T-helper 1 cell (primary cell): Measurements from ENCODE around the gene GAA.

Experiments
- DNase-seq, 5 donors: peaks; one replicate each; pipeline ENCODE4 v3.0.0-alpha.2; 2012 to 2020

The GAA gene

GRCh38 chr17:80104956-80105375 is 3.6 kb downstream of the GAA start:
- no peak for DNase-seq

DNA sequence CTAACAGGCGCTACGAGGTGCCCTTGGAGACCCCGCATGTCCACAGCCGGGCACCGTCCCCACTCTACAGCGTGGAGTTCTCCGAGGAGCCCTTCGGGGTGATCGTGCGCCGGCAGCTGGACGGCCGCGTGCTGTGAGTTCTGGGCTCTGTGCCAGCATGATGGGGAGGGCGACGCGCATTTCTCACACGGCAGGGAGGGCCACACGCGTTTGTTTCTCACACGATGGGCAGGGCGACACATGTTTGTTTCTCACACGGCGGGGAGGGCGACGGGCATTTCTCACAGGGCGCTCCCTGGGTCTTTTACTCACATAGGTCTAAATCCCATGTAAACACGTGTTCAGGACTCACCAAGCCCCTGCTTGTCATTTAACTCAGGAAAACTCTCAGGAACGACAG is 4.4 kb downstream of the GAA start:
- DNase-seq, result no peak

GRCh38 chr17:80106176-80106575 is 4.8 kb downstream of the GAA start:
- DNase-seq, result no peak

- no peak for DNase-seq
Measured at GRCh38 chr17:80106751-80107150, 5.4 kb downstream of the GAA start.

DNA sequence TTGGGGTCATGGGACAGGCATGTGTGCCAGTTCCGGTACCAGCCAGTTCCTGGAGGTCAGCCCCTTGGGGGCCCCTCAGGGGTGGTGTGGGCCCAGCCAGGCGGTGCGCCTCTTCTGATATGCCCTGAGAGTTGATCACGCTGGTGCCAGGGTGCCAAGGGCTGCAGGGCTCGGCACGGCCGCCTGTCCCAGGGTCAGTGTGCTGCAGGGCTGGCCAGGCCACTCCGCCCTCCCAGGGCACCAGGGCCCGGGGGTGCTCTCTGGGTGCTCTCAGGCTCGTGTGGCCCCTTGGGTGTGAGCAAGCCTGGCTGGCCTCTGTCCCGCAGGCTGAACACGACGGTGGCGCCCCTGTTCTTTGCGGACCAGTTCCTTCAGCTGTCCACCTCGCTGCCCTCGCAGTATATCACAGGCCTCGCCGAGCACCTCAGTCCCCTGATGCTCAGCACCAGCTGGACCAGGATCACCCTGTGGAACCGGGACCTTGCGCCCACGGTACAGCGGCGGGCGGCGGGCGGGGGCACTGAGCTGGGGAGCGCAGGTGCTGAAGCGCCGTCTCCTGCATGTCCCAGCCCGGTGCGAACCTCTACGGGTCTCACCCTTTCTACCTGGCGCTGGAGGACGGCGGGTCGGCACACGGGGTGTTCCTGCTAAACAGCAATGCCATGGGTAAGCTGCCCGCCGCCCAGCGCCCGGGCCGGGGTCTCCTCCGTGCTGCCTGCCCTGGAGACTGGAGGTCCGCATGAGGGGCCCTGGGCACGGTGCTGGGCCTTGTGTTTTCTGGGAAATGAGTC is 6.0 kb downstream of the GAA start:
- no peak for DNase-seq

DNA sequence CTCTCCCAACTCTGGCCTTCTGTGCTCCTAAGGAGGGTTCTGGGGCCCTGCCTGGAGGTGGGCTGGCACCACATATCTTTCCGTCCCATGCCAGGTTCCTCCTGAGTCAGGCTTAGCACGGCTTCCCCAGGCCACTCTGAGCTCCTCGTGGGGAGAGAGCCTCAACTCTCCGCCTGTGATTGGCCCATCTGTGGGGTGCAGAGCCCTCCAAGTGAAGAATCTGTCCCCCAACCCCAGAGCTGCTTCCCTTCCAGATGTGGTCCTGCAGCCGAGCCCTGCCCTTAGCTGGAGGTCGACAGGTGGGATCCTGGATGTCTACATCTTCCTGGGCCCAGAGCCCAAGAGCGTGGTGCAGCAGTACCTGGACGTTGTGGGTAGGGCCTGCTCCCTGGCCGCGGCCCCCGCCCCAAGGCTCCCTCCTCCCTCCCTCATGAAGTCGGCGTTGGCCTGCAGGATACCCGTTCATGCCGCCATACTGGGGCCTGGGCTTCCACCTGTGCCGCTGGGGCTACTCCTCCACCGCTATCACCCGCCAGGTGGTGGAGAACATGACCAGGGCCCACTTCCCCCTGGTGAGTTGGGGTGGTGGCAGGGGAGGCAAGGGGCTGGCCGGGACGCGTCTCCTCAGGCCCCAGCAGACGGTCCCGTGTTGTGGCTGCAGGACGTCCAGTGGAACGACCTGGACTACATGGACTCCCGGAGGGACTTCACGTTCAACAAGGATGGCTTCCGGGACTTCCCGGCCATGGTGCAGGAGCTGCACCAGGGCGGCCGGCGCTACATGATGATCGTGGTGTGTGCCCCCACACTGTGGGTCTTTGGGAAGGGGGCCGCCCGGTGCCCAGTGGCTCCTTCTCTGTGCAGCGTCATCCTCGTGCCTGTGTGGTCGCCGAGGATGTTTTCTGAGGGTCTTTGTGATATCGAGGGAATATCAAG is 6.9 kb downstream of the GAA start:
- DNase-seq, result no peak

DNA sequence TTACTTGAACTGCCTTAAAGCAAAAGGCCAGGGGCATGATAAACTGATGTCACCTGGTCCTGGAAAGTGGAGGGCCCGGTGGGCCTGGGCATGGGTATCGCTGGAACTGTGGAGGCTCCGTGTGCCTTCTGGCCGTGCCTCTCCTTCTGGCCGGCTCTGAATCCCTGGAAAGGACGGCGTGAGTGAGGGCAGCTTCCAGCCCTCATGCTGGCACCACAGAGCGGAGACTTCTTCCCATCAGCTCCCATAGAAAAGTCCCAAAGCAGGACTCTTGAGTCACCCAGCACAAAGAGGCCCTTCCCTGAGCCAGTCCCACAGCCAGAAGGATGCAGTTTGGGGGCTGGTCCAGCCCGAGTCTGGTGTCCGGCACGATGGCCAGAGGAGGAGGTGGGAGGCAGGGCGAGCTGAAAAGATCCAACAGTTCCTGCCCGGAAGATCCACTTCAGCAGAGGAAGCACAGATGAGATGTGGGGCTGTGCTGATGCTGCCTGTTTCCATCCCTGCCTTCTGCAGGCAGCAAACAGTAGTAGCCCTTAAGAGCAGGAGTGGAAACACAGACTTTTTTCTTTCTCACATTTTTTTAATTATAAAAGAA is 7.8 kb downstream of the GAA start:
- DNase-seq, result no peak

- no peak for DNase-seq
Measured at GRCh38 chr17:80109713-80110446, 8.5 kb downstream of the GAA start.

DNA sequence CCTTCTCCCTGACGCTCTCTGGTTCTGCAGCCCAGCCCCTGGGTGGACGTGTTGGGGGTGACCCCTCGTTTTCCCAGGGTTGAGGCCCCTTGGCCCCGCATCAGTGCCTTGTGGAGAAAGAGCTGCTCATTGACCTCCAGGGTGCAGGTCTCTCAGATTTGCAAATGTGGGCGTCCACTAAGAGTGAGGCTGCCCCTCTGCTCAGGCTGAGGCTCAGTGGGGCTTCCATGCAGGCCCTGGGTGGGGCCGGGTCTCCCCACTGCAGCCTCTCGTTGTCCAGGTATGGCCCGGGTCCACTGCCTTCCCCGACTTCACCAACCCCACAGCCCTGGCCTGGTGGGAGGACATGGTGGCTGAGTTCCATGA is 9.0 kb downstream of the GAA start:
- no peak for DNase-seq

GRCh38 chr17:80110927-80111701 is 9.7 kb downstream of the GAA start:
- DNase-seq, result no peak

DNA sequence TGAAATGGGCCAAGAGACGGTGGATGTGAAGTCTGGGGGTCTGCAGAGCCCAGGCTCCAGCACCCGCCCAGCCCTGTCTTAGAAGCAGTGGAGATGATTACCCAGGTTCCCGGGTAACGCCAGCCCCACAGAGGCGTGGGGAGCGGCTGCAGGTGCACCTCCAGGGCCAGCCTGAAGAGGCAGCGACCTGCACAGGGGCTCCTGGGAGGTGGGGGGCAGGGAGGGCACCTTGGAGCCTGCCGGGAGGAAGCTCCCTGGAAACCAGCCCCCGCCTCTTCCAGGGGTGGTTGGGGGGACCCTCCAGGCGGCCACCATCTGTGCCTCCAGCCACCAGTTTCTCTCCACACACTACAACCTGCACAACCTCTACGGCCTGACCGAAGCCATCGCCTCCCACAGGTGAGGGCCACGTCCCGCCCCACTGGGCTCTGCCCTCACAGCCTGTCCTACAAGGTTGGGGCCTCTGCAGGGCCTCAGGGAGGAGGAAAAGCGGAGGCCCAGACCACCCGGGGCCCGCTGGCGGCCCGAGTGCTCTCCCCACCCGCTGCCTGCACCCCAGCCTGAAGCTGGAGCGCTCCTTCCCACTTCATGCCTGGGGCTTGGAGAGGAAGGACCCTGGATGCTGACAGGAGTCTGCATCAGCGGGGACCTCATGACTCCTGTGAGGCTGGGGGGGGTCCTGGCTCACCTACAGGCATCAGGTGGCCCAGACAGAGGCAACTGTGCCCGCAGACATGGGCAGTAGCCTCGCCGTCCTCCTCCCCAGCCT is 10.5 kb downstream of the GAA start:
- DNase-seq, result no peak

DNA sequence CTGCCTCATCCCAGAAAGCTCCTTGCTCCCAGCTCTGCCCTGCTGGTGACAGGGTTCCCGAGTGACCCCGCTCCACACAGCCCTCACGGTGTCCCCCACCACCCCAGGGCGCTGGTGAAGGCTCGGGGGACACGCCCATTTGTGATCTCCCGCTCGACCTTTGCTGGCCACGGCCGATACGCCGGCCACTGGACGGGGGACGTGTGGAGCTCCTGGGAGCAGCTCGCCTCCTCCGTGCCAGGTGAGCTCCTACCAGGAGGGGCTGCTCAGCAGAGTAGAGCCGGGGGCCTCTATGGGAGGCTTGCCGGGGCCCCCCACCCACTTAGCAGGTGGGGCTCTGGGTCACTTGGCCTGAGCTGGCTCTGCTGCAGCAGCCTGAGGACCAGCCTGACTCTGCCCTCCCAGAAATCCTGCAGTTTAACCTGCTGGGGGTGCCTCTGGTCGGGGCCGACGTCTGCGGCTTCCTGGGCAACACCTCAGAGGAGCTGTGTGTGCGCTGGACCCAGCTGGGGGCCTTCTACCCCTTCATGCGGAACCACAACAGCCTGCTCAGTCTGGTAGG is 11.2 kb downstream of the GAA start:
- no peak for DNase-seq

GRCh38 chr17:80113033-80113484 is 11.7 kb downstream of the GAA start:
- no peak for DNase-seq

- DNase-seq, result no peak
Measured at GRCh38 chr17:80114758-80115157, 13.4 kb downstream of the GAA start.

DNA sequence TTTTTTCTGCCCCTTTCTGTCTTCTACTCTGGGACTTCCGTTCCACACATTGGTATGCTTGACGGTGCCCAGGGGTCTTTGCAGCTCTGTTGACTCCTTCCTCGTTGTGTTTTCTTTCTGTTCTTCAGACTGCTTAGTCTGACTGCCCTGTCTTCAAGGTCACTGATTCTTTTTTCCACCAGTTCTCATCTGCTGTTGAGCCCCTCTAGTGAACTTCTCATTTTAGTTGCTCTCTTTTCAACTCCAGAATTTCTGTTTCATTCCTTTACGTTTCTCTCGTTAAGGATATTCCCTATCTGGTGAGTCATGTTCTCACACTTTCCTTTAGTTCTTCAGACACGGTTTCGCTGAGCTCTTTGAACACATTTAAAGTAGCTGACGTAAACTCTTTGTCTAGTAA is 13.8 kb downstream of the GAA start:
- DNase-seq, result no peak

DNA sequence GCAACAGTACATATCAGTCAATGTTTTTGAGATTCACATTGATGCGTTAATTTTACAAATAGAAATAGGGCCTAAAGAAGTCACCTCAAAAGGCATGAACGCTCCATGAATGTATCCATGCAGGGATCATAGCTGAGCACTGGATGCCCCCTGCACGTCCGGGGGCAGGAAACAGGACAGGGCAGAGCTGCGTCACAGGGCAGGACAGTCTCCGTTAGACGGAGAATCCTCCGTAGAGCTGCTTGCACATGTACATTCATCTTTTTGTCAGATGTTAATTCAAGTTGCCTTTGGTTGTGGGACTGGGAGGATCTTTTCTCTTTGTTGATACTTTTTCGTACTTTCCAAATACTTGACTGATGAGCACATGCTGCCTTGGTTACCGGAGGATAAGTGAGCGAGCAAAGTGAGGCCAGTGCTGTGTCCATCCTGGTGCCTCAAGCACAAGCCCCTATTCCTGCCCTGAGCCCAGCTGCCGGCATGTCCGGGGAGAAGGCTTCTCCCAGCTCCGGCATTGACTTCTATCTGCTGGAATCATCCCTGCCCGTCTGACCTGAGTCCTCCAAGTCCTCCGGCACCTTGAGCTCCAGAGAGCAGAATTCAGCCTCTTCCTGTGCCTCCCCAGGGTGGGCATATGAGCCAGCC is 15.0 kb downstream of the GAA start:
- DNase-seq, result no peak

DNA sequence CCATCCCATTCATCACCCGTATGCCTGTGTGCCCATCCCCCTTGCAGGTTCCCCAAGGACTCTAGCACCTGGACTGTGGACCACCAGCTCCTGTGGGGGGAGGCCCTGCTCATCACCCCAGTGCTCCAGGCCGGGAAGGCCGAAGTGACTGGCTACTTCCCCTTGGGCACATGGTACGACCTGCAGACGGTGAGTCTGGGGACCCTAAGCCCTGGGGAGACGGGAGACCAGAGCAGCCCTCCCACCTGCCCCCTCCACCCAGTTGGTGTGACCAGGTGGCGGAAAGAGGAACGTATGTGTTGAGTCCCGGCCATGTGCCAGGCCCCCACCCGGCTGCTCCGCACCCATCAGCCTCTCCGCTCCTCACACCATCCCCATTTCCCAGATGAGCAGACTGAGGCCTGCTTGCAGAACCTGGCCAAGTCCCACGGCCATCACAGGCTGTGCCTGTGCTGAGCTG is 15.6 kb downstream of the GAA start:
- DNase-seq, result no peak

GRCh38 chr17:80117491-80118401 is 16.4 kb downstream of the GAA start:
- DNase-seq, result no peak
